ENCODE results near the gene TMEM127.
"Not testable (repeated sequence)": the region's sequence is repeated elsewhere in the genome, so short reads cannot be mapped to it uniquely, and the experiment has no call there.

The TMEM127 gene

DNA sequence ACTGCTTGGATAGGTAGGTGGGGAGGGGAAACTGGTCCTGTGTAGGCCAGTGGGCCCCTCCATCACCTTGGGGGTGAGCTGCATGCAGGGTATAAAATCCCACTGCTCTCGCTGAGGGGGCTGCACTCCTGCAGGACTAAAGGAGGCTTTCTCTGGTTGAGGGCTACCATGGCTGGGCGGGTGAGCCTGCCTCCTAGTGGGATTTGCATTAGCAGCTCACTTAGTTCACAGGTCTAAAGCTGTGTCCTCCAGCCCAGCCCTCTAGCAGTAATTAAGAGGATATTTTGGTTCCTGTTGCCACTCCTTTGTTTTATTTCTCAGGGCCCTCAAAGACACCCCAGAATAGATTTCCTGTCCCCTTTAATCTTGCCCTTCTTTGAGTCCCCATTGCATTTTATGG lies 24.6 kb downstream of the TMEM127 start:
- no peak for DNase-seq (ENCODE audit: low read depth in 2 of 2)

DNA sequence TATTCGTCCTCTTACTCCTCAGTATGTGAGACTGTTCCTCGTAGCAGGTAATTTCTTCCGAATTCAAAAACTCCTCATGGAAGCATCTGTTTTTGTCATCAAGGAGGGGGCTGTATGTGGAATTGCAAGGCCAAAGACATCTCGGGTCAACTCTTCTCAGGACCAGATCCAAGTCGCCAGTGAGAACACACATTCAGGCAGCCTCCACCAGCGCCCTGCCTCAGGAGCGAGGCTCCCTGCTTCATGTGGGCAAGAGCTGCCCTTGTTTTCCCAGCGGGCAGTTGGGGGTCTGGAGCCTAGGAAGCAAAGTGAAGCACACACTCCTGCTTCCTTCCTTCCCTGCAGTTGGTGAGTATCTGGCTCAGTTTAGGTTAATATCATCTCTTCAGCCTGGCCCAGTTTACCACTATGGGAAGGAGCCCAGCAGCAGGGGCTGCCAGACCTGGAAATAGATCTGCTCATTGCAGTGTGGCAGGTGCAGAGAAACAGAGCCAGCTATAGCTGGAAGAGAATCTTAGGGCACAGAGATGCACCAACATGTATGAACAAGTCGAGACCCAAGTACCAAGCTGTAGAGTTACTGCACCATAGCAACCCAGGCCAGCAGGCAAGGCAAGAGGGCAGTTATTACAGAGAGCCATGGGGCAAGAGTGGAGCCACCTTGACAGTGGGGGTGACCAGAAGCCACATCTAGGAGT lies 25.3 kb downstream of the TMEM127 start:
- no peak for DNase-seq (ENCODE audit: low read depth in 2 of 2)

DNA sequence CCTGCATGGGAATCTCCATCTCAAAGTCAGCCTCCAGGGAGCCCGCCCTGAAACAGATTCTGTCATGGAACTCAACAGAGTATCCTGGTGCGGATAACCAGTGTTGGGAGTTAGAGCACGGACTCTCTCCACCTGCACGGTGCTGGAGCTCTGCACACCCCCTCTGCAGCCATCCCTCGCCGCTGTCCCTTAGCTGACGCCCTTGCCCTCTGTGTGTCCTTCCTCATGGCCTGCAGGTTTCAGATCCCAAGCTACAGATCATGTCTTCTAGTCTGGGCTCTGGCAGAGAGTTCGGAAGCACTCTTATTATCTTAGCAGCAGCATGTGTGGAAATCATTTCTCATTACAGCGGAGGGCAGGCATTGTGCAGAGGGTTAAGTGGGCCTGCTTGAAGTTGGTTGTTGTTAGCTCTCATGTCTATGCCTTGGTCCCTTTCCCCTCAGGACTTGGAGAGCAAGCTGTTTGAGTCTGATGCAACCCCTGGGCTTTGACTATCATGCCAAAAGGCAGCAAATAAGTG lies 26.0 kb downstream of the TMEM127 start:
- DNase-seq (ENCODE audit: low read depth in 2 of 2), result no peak

DNA sequence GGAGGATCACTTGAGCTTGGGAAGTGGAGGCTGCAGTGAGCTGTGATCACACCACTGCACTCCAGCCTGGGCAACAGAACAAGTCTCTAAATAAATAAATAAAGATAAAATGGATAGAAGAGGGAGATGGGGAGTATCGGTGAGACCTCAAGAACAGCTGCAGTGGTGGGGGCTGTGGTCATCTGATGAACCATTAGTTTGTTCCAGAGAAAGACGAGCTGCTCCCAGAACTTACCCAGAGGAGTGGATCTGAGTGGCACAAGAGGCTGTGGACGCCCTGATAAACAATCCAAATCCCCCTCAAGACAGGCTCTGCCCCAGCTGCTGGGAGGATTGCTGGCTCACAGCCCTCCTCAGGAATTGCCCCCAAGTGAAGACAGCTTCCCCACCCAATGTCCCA lies 26.7 kb downstream of the TMEM127 start:
- no peak for DNase-seq (ENCODE audit: low read depth in 2 of 2)

DNA sequence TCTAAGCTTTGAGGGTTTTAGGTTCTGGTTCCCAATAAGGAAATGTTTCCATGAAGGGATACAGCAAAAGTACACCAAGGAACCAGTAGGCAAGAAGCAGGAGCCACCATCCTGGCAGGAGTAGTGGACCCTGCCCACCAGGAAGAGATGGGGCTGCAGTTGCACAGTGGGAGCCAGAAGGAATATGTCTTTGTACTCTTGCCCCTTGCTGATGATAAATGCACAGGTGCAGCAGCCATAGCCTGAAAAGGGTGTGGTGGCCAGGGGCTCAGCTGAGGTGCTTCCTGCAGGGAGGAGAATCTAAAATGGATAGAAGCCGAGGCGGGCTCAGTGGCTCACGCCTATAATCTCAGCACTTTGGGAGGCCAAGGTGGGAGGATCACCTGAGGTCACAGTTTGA lies 27.5 kb downstream of the TMEM127 start:
- DNase-seq (ENCODE audit: low read depth in 2 of 2), result no peak

DNA sequence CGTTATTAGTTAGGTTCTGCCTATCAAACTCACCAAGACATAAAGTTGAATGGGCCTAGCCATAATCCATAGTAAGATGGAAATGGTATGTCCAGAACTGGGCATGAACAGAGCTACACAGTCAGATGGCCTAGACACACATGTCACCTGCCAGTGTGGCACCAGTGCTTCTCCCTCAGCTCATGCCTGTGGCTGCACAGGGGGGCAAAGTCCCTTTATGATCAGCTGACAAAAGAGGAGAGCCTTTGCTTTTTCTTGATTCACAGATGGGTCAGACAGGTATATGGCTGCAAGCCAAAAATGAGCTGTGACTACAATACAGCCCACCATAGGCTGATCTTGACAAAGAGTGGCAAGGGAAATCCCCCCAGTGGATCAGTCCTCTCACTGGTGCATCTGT lies 28.9 kb downstream of the TMEM127 start:
- DNase-seq (ENCODE audit: low read depth in 2 of 2), result no peak

DNA sequence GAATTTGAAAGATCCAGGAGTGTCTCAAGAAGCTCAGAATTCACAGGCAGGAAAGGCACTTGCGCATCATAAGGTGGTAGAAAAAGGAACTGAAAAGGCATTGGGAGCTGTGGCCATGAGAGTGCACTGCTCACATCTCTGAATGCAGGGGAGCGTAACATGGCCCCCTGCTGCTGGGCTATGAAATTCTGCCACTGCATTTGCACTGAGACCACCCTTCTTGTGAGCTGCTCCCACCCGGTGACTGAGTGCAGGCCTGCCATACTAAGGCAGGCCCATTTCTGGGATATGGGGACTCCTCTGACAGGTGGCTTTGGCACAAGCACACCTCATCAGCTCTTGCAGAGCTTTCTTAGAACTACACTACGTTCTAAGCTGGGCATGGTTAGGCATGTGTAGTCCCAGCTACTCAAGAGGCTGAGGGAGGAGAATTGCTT lies 31.9 kb downstream of the TMEM127 start:
- no peak for DNase-seq (ENCODE audit: low read depth in 2 of 2)

DNA sequence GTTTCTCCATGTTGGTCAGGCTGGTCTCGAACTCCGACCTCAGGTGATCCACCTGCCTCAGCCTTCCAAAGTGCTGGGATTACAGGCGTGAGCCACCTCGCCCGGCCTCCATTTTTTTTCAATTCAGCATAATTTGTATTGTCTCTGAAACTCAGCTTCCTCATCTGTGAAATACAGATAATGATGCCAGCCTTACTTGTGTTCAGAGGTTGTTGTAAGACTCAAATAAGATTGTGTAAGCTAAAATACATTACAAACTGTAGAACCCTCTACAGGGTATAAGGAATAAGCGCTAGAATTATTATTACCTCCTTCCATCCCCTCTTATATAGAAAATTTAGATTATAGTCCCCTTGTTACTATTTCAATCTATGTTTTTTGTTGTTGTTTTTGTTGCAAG lies 32.4 kb downstream of the TMEM127 start:
- no peak for DNase-seq (ENCODE audit: low read depth in 2 of 2)

DNA sequence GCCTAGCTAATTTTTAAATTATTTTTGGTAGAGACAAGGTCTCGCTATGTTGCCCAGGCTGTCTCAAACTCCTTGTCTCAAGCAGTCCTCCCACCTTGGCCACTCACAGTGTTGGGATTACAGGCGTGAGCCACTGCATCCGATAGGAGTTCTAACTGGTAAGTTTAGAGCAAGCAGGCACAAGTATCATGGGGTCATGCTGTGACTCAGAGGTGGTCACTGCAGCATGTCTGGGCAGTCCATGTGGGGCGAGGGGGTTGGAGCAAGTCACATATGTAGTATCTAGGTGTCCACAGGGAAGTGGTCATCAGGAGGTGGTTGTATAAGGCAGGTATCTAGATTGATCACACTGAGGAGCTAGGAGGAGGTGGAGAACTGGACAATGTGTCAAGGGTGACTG lies 34.5 kb downstream of the TMEM127 start:
- no peak for DNase-seq (ENCODE audit: low read depth in 2 of 2)

DNA sequence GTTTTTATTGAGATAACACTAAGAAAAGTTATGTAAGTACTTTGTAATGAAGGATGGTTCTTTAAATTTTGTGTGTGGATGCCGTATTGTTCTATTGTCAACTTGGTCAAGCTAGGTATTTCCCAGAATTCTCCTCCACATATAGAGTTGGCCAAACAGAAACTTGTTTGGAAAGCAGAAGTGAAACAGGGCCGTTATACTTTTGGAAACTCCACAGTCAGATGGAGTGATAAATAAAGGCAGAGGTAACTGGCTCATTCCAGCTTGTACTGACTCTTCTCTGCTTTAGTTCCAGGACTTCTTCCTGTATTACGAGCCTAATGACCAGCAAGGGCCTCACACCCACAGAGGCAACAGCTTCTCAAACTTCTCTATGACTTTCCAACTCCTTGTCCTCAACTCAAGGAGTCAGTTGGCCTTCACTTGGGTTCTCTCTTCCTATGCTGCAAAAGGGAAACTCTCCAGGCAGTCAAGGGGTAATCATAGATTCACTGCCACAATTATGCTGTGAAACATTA lies 40.7 kb downstream of the TMEM127 start:
- DNase-seq (ENCODE audit: low read depth in 2 of 2), result no peak

DNA sequence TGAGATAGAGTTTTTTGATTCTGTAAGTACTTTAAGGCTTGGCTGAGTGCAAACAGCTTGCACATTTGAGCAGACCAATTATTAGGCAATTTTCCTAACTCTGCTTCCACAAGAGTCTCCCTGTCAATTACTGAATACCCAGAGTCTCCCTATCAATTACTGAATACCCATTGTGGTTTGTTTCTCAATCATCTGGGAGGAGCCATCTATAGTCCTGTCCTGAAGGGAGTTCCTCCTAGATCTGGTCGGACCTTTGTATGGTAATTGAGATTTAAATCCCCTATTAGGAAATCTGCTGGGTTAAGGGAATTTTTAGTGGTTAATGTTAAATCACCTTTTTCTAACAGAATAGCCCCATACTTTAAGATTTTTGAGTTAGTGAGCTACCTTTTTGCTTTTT lies 44.7 kb downstream of the TMEM127 start:
- DNase-seq (ENCODE audit: low read depth in 2 of 2), result not testable (repeated sequence)

DNA sequence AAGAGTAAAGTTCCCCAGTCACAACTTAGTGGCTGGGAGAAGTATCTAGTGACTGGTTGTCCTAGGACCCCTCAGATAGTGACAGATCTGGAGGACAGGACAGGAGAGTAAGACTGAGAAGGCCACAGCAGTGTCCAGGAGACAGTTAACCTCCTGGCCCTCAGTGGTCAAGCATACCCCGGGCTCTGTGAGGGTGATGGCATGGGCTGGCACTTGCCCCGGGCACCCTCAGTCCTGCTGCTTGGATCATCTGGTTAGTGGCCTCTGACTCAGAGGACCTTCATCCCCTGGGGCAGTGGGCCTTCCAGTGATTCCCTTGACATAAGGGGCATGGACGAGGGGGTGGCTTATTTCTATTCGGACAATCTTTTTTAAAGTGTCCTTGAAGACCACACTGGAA lies 45.8 kb downstream of the TMEM127 start:
- DNase-seq (ENCODE audit: low read depth in 2 of 2), result not testable (repeated sequence)

DNA sequence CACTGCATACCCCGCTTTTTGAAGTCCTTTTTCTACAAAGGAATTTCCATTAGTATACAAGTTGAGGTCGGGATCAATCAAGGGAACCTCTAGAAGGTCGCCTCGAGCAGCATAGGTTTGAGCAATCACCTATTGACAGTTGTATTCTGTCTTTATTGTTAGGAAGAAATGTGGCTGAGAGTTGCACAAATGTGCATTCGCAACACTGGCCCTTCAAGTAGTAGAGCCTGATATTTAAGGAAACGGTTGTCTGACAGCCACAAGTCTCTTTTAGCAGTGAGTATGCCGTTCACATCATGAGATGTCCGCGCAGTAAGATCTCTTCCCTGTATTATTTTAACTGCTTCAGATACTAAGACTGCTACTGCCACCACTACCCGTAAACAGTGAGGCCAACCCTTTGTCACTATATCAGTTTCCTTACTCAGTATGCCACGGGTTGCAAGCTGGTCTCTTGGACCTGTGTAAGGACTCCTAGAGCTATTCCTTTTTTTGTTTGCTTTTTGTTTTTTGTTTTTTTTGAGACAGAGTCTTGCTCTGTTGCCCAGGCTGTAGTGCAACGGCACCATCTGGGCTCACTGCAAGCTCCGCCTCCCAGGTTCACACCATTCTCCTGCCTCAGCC lies 47.2 kb downstream of the TMEM127 start:
- DNase-seq (ENCODE audit: low read depth in 2 of 2), result no peak

DNA sequence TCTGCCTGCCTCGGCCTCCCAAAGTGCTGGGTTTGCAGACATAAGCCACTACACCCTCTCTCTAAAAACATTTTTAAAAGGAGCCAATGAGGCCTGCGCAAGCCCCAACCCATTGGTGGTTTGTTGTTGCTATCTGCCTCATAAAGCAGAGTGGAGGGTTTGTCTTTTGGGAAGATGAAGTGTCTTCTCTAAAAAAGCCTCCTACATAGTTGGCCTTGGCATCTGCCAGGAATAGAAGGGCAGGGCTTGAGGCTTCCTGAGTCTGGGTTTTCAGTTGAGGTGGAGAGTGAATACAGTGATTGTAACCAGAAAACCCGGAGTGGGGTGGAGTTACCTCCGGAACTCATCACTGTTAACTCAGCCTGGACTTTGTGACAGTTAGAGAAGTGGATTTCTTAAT lies 51.2 kb downstream of the TMEM127 start:
- DNase-seq (ENCODE audit: low read depth in 2 of 2), result no peak

DNA sequence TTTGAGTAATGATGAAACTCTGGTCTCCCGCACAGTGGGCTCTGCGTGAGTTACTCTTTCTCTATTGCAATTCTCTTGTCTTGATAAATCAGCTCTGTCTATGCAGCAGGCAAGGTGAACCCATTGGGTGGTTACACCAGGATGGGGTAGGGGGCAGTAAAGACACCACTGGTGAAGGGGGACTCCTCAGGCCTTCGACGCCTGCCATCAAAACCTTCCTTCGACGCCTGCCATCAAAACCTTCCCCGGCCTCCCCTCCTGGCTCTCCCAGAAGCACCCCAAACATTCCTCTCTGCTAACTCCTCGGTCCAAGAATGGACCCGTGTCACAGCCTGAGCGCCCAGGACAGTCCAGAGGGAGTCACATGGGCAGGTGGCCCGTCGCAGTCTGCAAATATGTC lies 52.4 kb downstream of the TMEM127 start:
- no peak for DNase-seq (ENCODE audit: low read depth in 2 of 2)

DNA sequence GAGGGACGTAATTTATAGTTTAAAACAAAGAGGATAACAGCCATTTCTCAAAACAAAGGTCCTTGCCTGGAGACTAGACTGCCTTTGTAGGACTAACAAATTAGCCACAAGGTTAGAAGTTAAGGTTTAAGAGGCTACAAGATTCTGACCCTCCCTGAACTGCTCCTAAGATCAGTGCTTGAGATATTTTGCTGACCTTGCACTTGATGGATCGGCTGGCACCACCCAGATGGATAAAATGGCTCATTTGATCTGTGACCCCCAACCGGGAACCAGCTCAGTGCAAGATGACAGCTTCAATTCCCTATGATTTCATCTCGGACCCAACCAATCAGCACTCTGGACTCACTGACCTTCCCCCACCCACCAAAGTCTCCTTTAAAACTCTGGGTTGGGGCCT lies 53.5 kb downstream of the TMEM127 start:
- no peak for DNase-seq (ENCODE audit: low read depth in 2 of 2)

DNA sequence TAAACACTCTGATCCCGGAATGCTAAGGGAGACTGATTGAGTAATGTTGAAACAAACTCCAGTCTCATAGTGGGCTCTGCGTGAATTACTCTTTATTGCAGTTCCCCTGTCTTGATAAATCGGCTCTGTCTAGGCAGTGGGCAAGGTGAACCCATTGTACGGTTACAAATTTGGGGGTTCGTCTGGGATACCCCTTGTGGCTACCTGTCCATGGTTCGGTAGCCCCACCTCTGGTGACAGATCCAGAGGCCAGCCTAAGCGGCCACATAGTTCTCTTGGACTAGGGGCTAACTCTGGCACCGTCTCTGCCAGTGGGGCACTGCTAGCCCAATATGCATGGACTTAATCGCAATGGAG lies 56.1 kb downstream of the TMEM127 start:
- DNase-seq (ENCODE audit: low read depth in 2 of 2), result no peak

DNA sequence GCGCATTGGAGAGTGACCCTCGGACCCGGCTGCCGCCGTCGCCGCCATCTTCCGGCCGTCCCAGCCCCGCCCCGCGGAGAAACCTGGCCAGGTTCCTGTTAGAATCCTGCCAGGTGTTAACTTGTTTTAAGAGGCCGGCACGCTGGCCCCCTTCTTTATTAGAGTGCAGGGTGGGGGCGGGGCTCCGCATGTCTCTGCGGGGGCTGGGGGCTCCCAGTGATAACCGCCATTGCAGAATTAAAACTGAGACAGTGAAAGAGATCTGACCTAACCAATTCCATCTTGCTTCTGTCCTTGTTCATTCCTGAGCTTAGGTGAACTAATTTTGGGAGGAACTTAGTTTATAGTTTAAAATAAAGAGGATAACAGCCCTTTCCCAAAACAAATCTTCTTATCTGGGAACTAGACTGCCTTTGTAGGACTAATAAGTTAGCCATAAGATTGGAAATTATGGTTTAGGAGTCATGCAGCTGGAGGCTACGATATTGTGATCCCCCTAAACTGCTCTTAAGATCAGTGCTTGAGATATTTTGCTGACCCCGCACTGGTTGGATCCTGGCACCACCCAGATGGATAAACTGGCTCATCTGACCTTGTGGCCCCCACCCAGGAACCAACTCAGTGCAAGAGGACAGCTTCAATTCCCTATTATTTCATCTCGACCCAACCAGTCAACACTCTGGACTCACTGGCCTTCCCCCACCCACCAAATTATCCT lies 56.6 kb downstream of the TMEM127 start:
- no peak for DNase-seq (ENCODE audit: low read depth in 2 of 2)

DNA sequence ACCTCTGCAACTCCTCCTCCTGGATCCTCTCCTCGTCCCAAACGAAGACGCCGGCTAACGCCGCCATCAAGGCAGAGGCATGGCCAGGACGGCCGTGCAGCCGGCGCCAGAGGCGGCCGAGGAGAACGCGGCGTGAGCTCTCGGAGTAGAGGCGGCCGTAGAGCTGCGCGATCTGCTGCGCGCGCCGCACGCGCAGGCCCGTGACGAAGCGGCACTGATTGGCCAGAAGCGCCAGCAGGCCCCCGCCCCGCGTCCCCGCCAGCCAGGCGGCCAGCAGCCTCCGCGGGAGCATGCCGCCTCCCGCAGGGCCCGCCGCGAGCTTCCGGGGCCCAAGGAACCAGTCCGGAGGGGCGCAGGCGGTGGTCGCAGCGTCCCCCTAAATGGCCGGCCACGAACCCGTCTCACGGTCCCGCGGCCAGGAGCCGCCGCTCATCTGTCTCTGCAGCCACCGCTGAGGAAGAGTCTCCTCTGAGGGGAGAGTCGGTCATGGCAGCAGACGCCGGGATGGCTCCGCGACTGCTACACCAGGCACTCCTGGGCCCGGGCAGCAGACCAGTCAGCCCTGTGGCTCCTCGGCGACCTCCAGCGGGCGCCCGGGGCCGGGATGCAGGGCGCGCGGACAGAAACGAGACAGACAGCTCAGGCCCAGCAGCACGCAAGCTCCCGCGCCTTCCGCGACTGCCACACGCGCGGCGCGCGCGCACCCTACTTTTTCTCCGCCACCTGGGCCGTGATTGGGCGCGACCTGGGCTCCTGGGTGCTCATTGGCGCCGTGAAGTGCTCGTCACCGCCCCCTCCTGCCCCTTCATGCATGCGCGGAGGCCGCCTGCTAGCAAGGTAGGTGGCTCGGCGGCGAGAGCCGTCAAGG lies 57.4 kb downstream of the TMEM127 start, which contains the start of gene STARD7:
Gene STARD7, minus strand, starts transcription at position 685 of the 868 bp plus-strand sequence. Its CDS starts 393 bp downstream, at position 292.
- DNase-seq (ENCODE audit: low read depth in 2 of 2), result peak; percentile 94 to 97

DNA sequence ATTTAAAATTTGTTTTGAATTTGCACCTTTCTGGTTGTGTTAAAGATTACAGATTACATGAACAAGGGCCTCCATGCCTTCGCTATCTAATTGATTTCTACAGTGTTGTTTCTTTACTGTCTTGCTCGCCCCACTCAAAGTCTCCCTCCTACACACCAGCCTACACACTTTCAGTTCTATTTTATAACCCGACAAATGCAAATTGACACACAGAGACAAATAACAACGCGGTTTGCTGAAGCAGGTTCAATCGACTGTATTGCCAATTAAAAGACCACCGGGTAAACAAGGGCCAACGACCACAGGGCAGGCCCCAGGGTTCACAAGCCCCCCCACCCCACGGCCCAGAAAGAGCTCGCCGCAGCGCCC lies 58.0 kb downstream of the TMEM127 start:
- DNase-seq (ENCODE audit: low read depth in 2 of 2), result peak in 1 of 2 donors; percentile 3

DNA sequence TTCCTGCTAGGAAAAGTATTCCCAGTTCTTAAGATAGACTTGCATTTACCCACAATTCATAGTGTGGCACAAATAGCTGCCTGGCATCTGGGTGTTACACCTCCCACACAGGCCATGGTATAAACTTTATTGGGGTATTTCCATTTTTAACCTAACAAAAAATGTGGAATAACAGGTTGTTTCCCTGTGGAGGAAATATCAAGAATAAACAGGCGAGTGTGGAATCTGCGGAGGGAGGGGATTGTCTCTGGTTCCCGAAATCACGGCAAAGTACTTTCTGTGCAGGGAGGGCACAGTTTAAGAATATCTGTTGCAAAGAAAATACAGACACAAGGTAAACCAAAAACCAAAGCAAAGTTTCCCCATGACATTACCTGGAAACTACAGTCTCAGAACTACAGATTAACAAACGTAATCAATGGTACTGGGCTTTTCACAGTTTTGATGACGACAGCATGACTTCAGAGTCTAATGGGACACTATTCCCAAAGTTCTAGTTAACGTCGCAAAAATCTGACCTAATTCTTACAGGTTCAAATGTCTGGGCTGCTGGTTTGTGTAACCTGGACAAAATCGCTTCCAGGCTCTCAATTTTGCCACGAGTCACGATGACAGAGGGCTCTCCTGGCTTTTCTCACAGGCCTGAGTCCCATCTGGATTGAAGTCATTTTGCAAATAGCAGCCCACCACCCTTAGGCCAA lies 58.6 kb downstream of the TMEM127 start:
- DNase-seq (ENCODE audit: low read depth in 2 of 2), result no peak
